GM12878 (cell line): Measurements from ENCODE around the gene TAS2R30. TPM values are rescaled to one million over a fixed set of nuclear protein-coding genes. Genes with fewer than 3 reads are reported as not detected.

Source experiments
- BMI1 ChIP-seq: fragments of 450-650 bp; IDR thresholded peaks from 2 replicates; pipeline ENCODE4 v1.6.1; 2016; ENCODE audit warnings: mild to moderate bottlenecking, moderate library complexity, borderline replicate concordance
- CREM ChIP-seq: IDR thresholded peaks from 2 replicates; pipeline ENCODE4 v1.6.1; 2014; ENCODE audit warnings: antibody characterized with exemption, low read depth
- EGR1 ChIP-seq, 2 experiments: IDR thresholded peaks; 1 replicate in 1 of 2; 2 replicates in 1 of 2; pipeline ENCODE4 v1.6.1; 2011 to 2012; ENCODE audit warnings: low read depth in 2 of 2, low read length in 2 of 2, borderline replicate concordance in 1 of 2, mild to moderate bottlenecking in 1 of 2, moderate library complexity in 1 of 2
- ESRRA ChIP-seq: IDR thresholded peaks from 2 replicates; pipeline ENCODE4 v1.6.1; 2012; ENCODE audit warnings: mild to moderate bottlenecking, low read length, improper control_type of control experiment
- HDAC2 ChIP-seq: fragments of 200-600 bp; sonication (generic); IDR thresholded peaks from 2 replicates; pipeline ENCODE4 v1.6.1; 2017
- LARP7 ChIP-seq: fragments of 450-650 bp; IDR thresholded peaks from 2 replicates; pipeline ENCODE4 v1.6.1; 2017; ENCODE audit warnings: mild to moderate bottlenecking
- NFIC ChIP-seq: IDR thresholded peaks from 2 replicates; pipeline ENCODE4 v1.6.1; 2012; ENCODE audit warnings: low read depth, mild to moderate bottlenecking, inconsistent platforms, low read length, moderate library complexity
- PML ChIP-seq: IDR thresholded peaks from 2 replicates; pipeline ENCODE4 v1.6.1; 2012; ENCODE audit warnings: low read length, inconsistent platforms
- SIX5 ChIP-seq: IDR thresholded peaks from 2 replicates; pipeline ENCODE4 v1.6.1; 2011; ENCODE audit warnings: mild to moderate bottlenecking, low read depth, low read length, moderate library complexity; ENCODE audit not compliant: severe bottlenecking
- STAT3 ChIP-seq: IDR thresholded peaks from 2 replicates; pipeline ENCODE4 v1.6.1; 2011; ENCODE audit warnings: low read depth, low read length, improper control_type of control experiment
- ZNF274 ChIP-seq: IDR thresholded peaks from one replicate; pipeline ENCODE4 v1.8.0; 2011; ENCODE audit not compliant: insufficient read length, insufficient read depth
- polyA plus RNA-seq, 11 experiments: library from polyadenylated mRNA; depleted of rRNA in 4 of 11; unstranded in 6 of 11; stranded (reverse) in 5 of 11; fragments of >200 nt; fragmentation: Nextera tagmentation in 4 of 11; fragmentation: Illumina TruSeq in 1 of 11; extraction: Ambion mirVana in 4 of 11; extraction: Trizol in 1 of 11; gene quantifications; 1 replicate in 1 of 11; 2 replicates in 10 of 11; pipeline versions ENCODE4 v1.2.1 to v1.2.3, GENCODE V29; 2011 to 2016; ENCODE audit warnings: inconsistent platforms in 2 of 11, missing spikeins in 2 of 11, low read depth in 1 of 11
- total RNA-seq, 4 experiments: library from RNA; depleted of rRNA in 3 of 4; stranded (reverse); fragments of >200 nt in 3 of 4; fragmentation: Illumina TruSeq in 1 of 4; extraction: Trizol in 1 of 4; gene quantifications; 2 replicates each; pipeline versions ENCODE4 v1.2.1 to v1.2.3, GENCODE V29; 2013 to 2021
- TF ChIP-seq, protein P1 (sequence below): fragments of 150-350 bp; IDR thresholded peaks from 2 replicates; pipeline ENCODE4 v1.6.1; 2014; ENCODE audit warnings: mild to moderate bottlenecking, low read depth, low read length
- TF ChIP-seq, protein P2 (sequence below), 3 experiments: IDR thresholded peaks in 2 of 3; conservative IDR thresholded peaks in 1 of 3; 2 replicates each; pipeline ENCODE4 v1.5.1; 2011; ENCODE audit warnings: low read depth in 3 of 3, low read length in 3 of 3, mild to moderate bottlenecking in 3 of 3, control low read depth in 2 of 3, moderate library complexity in 2 of 3, inconsistent platforms in 1 of 3, mixed read lengths in 1 of 3; ENCODE audit not compliant: control insufficient read depth in 2 of 3, insufficient read depth in 1 of 3; ENCODE audit errors: extremely low read depth in 1 of 3
- TF ChIP-seq, protein P3 (sequence below): fragments of 450-650 bp; IDR thresholded peaks from 2 replicates; pipeline ENCODE4 v1.6.1; 2014; ENCODE audit warnings: mild to moderate bottlenecking
- TF ChIP-seq, protein P4 (sequence below): IDR thresholded peaks from 2 replicates; pipeline ENCODE4 v1.6.1; 2011; ENCODE audit warnings: low read depth, mild to moderate bottlenecking, low read length, moderate library complexity, borderline replicate concordance; ENCODE audit errors: extremely low read depth
- TF ChIP-seq, protein P5 (sequence below): IDR thresholded peaks from 2 replicates; pipeline ENCODE4 v1.6.1; 2011; ENCODE audit warnings: borderline replicate concordance, low read depth, mild to moderate bottlenecking, moderate library complexity, low read length; ENCODE audit not compliant: insufficient read depth, poor library complexity, severe bottlenecking
- TF ChIP-seq, protein P6 (sequence below): fragments of 450-650 bp; IDR thresholded peaks from 2 replicates; pipeline ENCODE4 v1.6.1; 2017; ENCODE audit warnings: mild to moderate bottlenecking, low read depth, inconsistent platforms; ENCODE audit not compliant: poor library complexity, severe bottlenecking
- TF ChIP-seq, protein P7 (sequence below): fragments of 450-650 bp; formaldehyde crosslinking; IDR thresholded peaks from 2 replicates; pipeline ENCODE4 v1.5.0; 2022; ENCODE audit warnings: mild to moderate bottlenecking, missing genetic modification characterization

TAS2R30 gene
- total and polyA plus RNA-seq, 10 of the 15 experiments (the other 5 are each of a cell fraction or from before 2014, with no cell fraction given): 0.09 to 5.9 (median 0.54) TPM; not detected in 3

DNA sequence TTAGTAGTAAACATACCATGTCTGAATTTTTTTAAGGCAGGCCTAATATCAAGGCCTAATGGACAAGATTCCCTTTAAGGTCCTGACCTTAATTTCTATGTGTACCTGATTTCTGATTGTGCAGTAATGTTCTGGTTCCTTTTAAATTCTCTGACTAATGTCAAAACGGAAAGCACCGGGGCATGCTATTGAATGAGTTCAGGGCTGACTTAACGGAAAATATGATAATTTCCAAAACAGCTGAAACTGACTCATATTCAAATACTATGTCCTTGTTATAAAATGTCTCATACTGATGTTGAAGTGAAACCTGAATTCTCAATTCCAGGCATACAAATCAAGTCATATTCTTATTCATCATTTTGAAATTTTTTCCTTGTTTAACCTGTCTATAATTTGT is 49.0 kb downstream of the TAS2R30 start (continued):
- TF ChIP-seq SIX5: no peak
- TF ChIP-seq, protein P1, sequence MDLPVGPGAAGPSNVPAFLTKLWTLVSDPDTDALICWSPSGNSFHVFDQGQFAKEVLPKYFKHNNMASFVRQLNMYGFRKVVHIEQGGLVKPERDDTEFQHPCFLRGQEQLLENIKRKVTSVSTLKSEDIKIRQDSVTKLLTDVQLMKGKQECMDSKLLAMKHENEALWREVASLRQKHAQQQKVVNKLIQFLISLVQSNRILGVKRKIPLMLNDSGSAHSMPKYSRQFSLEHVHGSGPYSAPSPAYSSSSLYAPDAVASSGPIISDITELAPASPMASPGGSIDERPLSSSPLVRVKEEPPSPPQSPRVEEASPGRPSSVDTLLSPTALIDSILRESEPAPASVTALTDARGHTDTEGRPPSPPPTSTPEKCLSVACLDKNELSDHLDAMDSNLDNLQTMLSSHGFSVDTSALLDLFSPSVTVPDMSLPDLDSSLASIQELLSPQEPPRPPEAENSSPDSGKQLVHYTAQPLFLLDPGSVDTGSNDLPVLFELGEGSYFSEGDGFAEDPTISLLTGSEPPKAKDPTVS: no peak
- TF ChIP-seq, protein P2, sequence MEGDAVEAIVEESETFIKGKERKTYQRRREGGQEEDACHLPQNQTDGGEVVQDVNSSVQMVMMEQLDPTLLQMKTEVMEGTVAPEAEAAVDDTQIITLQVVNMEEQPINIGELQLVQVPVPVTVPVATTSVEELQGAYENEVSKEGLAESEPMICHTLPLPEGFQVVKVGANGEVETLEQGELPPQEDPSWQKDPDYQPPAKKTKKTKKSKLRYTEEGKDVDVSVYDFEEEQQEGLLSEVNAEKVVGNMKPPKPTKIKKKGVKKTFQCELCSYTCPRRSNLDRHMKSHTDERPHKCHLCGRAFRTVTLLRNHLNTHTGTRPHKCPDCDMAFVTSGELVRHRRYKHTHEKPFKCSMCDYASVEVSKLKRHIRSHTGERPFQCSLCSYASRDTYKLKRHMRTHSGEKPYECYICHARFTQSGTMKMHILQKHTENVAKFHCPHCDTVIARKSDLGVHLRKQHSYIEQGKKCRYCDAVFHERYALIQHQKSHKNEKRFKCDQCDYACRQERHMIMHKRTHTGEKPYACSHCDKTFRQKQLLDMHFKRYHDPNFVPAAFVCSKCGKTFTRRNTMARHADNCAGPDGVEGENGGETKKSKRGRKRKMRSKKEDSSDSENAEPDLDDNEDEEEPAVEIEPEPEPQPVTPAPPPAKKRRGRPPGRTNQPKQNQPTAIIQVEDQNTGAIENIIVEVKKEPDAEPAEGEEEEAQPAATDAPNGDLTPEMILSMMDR (IDR thresholded peaks at IDR 0.05 in 2 of 3, conservative IDR thresholded peaks at IDR 0.05 in 1 of 3; ENCODE audit: control insufficient read depth in 2 of 3, extremely low read depth in 1 of 3, insufficient read depth in 1 of 3, low read depth in 3 of 3, low read length in 3 of 3): no peak
- TF ChIP-seq STAT3: no peak
- TF ChIP-seq PML: no peak
- TF ChIP-seq, protein P3, sequence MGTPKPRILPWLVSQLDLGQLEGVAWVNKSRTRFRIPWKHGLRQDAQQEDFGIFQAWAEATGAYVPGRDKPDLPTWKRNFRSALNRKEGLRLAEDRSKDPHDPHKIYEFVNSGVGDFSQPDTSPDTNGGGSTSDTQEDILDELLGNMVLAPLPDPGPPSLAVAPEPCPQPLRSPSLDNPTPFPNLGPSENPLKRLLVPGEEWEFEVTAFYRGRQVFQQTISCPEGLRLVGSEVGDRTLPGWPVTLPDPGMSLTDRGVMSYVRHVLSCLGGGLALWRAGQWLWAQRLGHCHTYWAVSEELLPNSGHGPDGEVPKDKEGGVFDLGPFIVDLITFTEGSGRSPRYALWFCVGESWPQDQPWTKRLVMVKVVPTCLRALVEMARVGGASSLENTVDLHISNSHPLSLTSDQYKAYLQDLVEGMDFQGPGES: no peak
- TF ChIP-seq EGR1 (IDR thresholded peaks at IDR 0.05; ENCODE audit: borderline replicate concordance in 1 of 2, low read depth in 2 of 2, low read length in 2 of 2): no peak
- TF ChIP-seq NFIC: peak; percentile 58; the same call in 1 of the 2 replicates
- TF ChIP-seq ZNF274: no peak
- no peak for TF ChIP-seq HDAC2
- TF ChIP-seq, protein P4, sequence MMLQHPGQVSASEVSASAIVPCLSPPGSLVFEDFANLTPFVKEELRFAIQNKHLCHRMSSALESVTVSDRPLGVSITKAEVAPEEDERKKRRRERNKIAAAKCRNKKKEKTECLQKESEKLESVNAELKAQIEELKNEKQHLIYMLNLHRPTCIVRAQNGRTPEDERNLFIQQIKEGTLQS: no peak
- no peak for TF ChIP-seq BMI1
- TF ChIP-seq, protein P5, sequence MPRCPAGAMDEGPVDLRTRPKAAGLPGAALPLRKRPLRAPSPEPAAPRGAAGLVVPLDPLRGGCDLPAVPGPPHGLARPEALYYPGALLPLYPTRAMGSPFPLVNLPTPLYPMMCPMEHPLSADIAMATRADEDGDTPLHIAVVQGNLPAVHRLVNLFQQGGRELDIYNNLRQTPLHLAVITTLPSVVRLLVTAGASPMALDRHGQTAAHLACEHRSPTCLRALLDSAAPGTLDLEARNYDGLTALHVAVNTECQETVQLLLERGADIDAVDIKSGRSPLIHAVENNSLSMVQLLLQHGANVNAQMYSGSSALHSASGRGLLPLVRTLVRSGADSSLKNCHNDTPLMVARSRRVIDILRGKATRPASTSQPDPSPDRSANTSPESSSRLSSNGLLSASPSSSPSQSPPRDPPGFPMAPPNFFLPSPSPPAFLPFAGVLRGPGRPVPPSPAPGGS: no peak
- no peak for TF ChIP-seq LARP7
- TF ChIP-seq, protein P6, sequence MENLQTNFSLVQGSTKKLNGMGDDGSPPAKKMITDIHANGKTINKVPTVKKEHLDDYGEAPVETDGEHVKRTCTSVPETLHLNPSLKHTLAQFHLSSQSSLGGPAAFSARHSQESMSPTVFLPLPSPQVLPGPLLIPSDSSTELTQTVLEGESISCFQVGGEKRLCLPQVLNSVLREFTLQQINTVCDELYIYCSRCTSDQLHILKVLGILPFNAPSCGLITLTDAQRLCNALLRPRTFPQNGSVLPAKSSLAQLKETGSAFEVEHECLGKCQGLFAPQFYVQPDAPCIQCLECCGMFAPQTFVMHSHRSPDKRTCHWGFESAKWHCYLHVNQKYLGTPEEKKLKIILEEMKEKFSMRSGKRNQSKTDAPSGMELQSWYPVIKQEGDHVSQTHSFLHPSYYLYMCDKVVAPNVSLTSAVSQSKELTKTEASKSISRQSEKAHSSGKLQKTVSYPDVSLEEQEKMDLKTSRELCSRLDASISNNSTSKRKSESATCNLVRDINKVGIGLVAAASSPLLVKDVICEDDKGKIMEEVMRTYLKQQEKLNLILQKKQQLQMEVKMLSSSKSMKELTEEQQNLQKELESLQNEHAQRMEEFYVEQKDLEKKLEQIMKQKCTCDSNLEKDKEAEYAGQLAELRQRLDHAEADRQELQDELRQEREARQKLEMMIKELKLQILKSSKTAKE: no peak
- no peak for TF ChIP-seq ESRRA
- TF ChIP-seq CREM: peak; percentile 27; the same call in 1 of the 2 replicates
- TF ChIP-seq, protein P7, sequence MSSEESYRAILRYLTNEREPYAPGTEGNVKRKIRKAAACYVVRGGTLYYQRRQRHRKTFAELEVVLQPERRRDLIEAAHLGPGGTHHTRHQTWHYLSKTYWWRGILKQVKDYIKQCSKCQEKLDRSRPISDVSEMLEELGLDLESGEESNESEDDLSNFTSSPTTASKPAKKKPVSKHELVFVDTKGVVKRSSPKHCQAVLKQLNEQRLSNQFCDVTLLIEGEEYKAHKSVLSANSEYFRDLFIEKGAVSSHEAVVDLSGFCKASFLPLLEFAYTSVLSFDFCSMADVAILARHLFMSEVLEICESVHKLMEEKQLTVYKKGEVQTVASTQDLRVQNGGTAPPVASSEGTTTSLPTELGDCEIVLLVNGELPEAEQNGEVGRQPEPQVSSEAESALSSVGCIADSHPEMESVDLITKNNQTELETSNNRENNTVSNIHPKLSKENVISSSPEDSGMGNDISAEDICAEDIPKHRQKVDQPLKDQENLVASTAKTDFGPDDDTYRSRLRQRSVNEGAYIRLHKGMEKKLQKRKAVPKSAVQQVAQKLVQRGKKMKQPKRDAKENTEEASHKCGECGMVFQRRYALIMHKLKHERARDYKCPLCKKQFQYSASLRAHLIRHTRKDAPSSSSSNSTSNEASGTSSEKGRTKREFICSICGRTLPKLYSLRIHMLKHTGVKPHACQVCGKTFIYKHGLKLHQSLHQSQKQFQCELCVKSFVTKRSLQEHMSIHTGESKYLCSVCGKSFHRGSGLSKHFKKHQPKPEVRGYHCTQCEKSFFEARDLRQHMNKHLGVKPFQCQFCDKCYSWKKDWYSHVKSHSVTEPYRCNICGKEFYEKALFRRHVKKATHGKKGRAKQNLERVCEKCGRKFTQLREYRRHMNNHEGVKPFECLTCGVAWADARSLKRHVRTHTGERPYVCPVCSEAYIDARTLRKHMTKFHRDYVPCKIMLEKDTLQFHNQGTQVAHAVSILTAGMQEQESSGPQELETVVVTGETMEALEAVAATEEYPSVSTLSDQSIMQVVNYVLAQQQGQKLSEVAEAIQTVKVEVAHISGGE (CRISPR knock-in tag): no peak
